Lung (tissue), 12 donors: ENCODE data around the gene PRPF19. TPM values are rescaled to one million over a fixed set of nuclear protein-coding genes. Genes with fewer than 3 reads are reported as not detected.

Experiments used
- ATAC-seq: fragments of 200-7000 bp; cut with Tn5 transposase; one replicate; pipeline ENCODE4 v1.9.1; 2020; ENCODE audit warnings: moderate number of reproducible peaks; ENCODE audit not compliant: insufficient read depth, low FRiP score
- DNase-seq, 3 donors: peaks; one replicate each; pipeline ENCODE4 v3.0.0-alpha.2; 2013 to 2017
- H3K27ac ChIP-seq, 2 donors: one replicate each; pipeline ENCODE4 v1.5.1; 2013; ENCODE audit warnings: mild to moderate bottlenecking in 2 of 2, moderate library complexity in 2 of 2, control low read depth in 1 of 2, inconsistent platforms in 1 of 2, low read depth in 1 of 2, low read length in 1 of 2
- H3K27me3 ChIP-seq, 3 donors: one replicate each; pipeline ENCODE4 v1.5.1; 2013; ENCODE audit warnings: low read length in 2 of 3; ENCODE audit not compliant: control insufficient read depth in 3 of 3, insufficient read depth in 3 of 3
- H3K36me3 ChIP-seq, 4 donors: one replicate each; pipeline ENCODE4 v1.5.1; 2013; ENCODE audit warnings: low read length in 4 of 4, mild to moderate bottlenecking in 1 of 4, moderate library complexity in 1 of 4; ENCODE audit not compliant: control insufficient read depth in 4 of 4, insufficient read depth in 4 of 4
- H3K4me1 ChIP-seq, 5 donors: one replicate each; pipeline ENCODE4 v1.5.1; 2013; ENCODE audit warnings: low read length in 5 of 5, mild to moderate bottlenecking in 2 of 5, moderate library complexity in 1 of 5; ENCODE audit not compliant: control insufficient read depth in 5 of 5, insufficient read depth in 5 of 5
- H3K4me3 ChIP-seq: one replicate; pipeline ENCODE4 v1.5.1; 2013; ENCODE audit warnings: mild to moderate bottlenecking, control low read depth, moderate library complexity
- H3K9ac ChIP-seq, 2 donors: one replicate each; pipeline ENCODE4 v1.5.1; 2013; ENCODE audit warnings: low read length in 2 of 2, control low read depth in 1 of 2; ENCODE audit not compliant: insufficient read depth in 1 of 2
- H3K9me3 ChIP-seq, 4 donors: one replicate each; pipeline ENCODE4 v1.5.1; 2013; ENCODE audit warnings: low read length in 3 of 4, mild to moderate bottlenecking in 1 of 4, moderate library complexity in 1 of 4; ENCODE audit not compliant: control insufficient read depth in 4 of 4, insufficient read depth in 3 of 4
- CTCF ChIP-seq: IDR thresholded peaks from 2 replicates; pipeline ENCODE4 v1.5.1; 2012; ENCODE audit warnings: mild to moderate bottlenecking; ENCODE audit errors: control extremely low read depth, extremely low read depth
- WGBS, 2 donors: extraction: QIAGEN DNeasy Blood & Tissue Kit; methylation state at CpG; one replicate each; pipeline ENCODE4 v1.1.7; 2013; 5-methylcytosine and 5-hydroxymethylcytosine counted together
- polyA plus RNA-seq, 2 donors: library from polyadenylated mRNA; stranded (reverse); fragments of 200-250 nt; gene quantifications; one replicate each; pipeline ENCODE4 v1.2.1, GENCODE V29; 2013
- total RNA-seq, 2 donors: library from RNA; depleted of rRNA in 1 of 2; stranded (reverse); fragments of >200 nt in 1 of 2; gene quantifications; one replicate each; pipeline ENCODE4 v1.2.1, GENCODE V29; 2014 to 2021
- donor health status: control.
- donor health status: control.
- donor health status: Bipolar disorder and iron deficiency.
- donor health status: healthy.
- donor health status: DM: yes; HTN: yes; CAD: no.

Gene PRPF19
- total and polyA plus RNA-seq, 4 donors, result 49.0 to 79.0 (median 65.2) TPM

- Histone ChIP-seq H3K4me1 (peaks cover 0 to 7% (median 0%) of the 10 kb centered on the region in 5 donors), H3K27ac (no peak overlapping the region), H3K4me3 (no peak overlapping the region), H3K9me3 (no peaks in the 10 kb centered on the region), H3K27me3 (no peaks in the 10 kb centered on the region), H3K9ac (no peak overlapping the region), H3K36me3 (peaks cover 6 to 17% (median 12%) of the 10 kb centered on the region in 4 donors)
- no peak for ATAC-seq
- 52 to 56% methylated on average over 6 of the region's 6 CpGs for WGBS, 2 donors
- peak in 1 of 3 donors; percentile 33 for DNase-seq
- no peak for TF ChIP-seq CTCF
These were observed 16.5 kb downstream of the PRPF19 start for GRCh38 chr11:60889869-60890311.

- Histone ChIP-seq H3K9ac (no peak overlapping the region), H3K4me3 (no peak overlapping the region), H3K9me3 (no peaks in the 10 kb centered on the region), H3K27me3 (no peaks in the 10 kb centered on the region), H3K4me1 (peaks cover 0 to 7% (median 0%) of the 10 kb centered on the region in 5 donors), H3K36me3 (peaks cover 0 to 12% (median 6%) of the 10 kb centered on the region in 4 donors), H3K27ac (no peak overlapping the region)
- DNase-seq (peak in 1 of 3 donors; percentile 31), ATAC-seq (no peak)
- no peak for TF ChIP-seq CTCF
- 69 to 70% methylated on average over 5 of the region's 5 CpGs for WGBS, 2 donors
These were observed 18.8 kb downstream of the PRPF19 start for GRCh38 chr11:60887556-60887955.

- peaks cover 0 to 2% (median 0%) of the 10 kb centered on the region in 4 donors for H3K9me3 ChIP-seq
- no peak overlapping the region for H3K9ac ChIP-seq
- no peak overlapping the region for H3K27ac ChIP-seq
- no peak for TF ChIP-seq CTCF
- no peaks in the 10 kb centered on the region for H3K27me3 ChIP-seq
- ATAC-seq, result no peak
- no peaks in the 10 kb centered on the region for H3K4me1 ChIP-seq
- H3K36me3 ChIP-seq, result peaks cover 0 to 15% (median 1%) of the 10 kb centered on the region in 4 donors
- DNase-seq, result no peak
- no peak overlapping the region for H3K4me3 ChIP-seq
- 87 to 95% methylated on average over 8 of the region's 8 CpGs for WGBS, 2 donors
These were observed 25.6 kb downstream of the PRPF19 start for GRCh38 chr11:60880643-60881282.
